ENCODE data around the gene KLHL9.

Gene KLHL9

DNA sequence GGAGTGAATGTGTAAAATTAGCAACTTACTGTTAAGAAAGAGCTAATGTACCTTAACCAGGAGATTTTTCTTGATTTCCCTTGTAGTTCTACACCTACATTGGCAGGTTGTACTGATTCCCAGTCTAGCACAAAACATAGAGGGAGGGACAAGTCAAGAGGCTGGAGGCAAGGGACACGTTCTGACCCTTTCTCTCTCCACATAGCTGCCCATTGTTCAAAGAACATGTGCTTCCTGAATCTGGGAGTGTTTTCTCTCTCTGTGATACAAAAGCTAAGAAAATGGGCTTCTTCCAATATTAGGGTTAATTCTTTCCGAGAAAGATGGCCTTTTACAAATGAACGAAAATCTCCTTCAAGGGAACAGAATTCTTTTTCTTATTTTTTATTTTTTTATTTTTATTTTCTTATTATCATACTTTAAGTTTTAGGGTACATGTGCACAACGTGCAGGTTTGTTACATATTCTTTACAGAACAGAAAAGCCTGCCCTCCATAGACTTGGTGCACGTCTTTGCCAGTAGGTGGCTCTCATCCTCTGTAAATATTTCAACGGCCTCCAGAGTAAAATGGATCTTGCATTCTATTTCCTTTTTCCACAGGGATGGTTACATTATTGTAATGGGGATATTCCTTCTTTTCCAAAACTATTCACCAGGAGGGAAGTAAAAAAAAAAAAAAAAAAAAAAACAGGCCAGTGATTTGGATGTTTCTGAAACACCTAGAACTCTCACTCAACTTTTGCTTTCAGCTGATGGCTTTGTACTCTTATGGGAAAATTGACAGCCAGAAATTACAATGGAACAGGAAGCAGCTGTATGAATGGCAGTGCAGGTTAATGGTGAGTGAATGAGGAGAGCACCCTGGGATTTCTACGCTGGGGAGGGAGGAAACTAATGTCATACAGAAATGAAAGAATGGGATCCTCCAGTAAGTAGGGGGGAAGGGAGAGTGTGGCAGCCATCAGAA is 17.0 kb downstream of the KLHL9 start:
- DNase-seq (ENCODE audit: low read depth): peak; percentile 47

DNA sequence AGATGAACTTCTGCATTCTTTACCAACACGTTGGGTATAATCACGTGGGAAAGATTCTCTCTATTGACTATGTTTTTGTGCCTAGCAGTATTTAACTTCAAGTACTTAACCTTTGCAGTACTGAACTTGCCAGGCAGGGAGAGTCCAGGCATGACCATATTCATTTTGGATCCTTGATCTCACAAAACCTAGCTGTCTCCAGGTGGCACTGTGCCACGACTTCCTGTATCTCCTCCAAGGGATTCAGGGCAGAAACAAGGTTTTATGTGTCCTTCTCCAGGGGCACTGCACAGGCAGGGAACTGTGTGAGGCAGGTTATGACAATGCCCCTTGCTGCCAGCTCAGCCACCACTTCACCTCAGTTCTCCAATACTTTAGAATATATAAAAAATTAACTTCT is 18.3 kb downstream of the KLHL9 start:
- DNase-seq (ENCODE audit: low read depth): no peak

DNA sequence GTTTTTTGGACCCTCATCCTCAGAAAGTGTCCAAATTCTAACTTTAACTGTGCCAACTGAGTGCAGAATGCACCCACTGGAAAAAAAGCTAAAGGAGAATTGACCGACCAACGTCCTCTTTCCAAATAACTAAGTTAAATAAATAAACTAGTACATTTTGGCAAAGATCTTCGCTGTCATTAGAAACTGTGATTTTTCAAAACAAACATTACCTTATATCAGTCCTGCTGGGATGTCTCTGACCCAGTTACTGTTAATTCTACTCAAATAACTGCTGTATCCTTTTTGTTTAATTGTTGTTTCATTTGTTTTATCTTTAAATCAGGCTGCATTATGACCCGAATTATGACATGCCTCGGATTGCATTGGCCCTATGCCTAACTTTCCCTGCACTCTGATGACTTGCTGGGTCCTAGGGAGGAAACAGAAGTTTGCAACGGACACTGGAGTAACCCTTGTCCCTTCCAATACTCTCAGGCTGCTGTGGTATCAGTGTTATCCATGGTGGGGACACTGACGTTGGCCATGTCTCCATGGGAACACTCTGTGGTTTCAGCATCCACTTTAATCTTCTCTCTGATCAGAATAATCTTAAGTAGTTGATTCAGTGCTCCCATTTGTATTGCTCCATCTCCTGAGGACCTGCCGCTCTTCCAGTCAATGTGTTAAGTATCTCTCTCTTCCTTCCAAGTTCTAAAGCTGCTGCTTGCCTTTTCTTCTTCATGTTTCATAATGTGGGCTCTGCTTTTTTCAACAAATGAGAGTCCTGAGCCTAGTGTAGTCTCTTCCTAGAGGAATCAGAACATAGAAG is 19.0 kb downstream of the KLHL9 start:
- DNase-seq (ENCODE audit: low read depth): no peak

DNA sequence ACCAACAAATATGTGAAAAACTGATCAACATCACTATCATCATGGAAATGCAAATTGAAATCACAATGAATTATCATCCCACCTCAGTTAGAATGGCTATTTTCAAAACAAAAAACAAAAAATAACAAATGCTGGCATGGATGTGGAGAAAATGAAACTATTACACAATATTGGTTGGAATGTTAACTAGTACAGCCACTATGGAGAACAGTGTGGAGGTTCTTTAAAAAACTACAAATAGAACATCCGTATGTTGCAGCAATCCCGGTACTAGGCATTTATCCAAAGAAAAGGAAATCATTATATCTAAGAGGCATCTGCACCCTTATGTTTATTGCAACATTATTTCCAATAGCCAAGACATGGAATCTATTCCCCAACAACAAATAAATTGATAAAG is 21.1 kb downstream of the KLHL9 start:
- DNase-seq (ENCODE audit: low read depth): no peak

DNA sequence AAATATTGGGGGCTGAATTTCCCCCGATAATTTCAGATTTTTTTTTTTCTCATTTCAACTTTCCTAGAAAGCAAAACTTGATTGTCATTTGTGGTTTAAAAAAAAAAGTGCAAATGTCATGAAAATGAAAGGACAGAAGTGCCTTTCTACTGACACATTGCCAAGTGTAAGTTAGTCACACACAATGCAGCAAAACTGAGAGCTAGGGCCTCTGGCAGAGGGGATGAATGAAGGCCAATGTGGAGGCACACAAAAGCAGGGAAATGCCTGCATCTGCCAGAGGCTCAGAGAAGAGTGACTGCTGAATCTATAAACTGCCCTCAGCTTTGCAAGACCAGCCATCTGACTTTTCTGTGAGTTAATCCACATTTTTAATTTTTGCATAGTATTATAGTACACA is 23.3 kb downstream of the KLHL9 start:
- no peak for DNase-seq (ENCODE audit: low read depth)

DNA sequence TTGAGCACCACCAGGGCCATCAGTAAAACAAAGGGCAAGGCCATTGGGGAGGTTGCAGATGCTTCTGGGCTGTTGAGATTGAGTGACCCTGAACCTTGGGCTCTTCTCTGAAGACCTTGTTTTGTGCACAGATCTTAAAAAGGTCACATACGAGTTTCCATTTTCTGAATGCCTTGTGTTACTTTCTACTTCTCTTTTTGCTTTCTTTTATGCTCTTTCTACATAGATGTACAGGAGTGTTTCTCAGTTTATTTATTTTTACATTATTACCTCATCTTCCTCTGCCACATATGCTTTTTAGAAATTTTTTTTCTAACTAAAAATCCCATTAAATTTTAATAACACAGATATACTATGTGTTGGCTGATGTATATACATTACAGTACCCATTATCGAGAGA is 30.0 kb downstream of the KLHL9 start, which contains the start of gene IFNA5:
TSS of gene IFNA5 (minus strand) at position 101 of the 400 bp plus-strand sequence. CDS start at position 44, 57 bp downstream.
- no peak for DNase-seq (ENCODE audit: low read depth)

DNA sequence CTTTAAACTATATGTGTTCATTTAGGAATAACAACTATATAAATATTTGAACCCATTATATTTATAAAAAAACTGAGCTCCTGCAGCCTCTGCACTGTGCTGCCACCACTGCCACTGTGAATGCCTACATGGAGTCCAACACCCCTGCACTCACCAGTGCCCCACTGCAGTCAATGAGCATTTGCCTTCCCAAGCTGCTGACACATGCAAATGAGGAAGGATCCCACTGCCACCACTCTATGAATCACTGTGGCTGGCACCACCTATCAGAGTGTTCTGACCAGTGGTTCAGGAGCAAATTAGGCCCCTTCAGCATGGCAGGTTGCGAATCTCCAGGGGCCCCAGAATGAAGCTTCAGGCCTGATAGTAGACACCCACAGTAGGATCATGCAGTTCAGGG is 39.2 kb downstream of the KLHL9 start:
- no peak for DNase-seq (ENCODE audit: low read depth)

DNA sequence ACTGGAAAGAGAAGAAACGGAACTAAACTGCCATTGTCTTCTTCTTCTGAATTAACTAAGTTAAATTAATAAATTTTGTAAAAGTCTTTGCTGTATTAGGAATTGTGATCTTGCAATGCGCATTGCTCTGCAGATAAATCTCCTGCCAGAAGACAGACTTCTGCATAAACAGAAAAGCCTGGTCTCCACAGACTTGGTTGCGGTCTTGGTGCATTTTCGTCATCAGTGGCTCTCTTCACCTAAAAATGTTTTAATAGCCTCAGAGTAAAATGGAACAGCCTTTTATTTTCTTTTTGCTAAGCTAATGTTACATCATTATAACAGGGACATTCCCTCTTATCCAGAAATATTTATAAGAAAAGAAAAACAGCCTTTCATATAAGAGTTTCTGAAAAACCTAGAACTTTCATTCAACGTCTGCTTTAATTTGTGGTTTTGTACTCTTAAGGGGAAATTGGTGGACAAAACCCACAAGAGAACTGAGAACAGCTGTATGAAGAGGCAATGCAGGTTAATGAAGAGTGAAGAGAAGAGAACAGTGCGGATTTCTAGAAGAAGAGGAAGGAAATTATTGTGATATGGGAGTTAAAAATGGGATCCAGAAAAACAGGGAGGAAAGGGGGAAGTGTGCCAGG is 40.2 kb downstream of the KLHL9 start:
- DNase-seq (ENCODE audit: low read depth): no peak

DNA sequence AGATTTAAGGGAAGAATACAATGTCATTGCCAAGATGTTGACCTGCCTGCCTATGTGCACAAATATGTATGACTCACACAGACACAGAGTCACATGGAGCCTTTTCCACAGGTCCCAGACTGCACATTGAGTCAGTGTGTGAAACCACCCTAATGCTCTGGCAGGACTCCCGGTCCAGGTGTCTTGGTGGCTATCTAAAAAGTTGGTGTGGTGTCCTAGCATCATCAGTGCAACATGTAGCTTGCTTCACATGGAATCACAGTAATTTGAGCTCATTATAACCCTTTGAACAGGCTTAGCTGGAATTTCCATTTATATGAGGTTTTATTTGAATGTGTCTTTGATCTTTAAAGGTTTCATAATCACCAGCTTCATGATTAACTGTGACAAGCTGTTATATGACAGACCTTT is 40.8 kb downstream of the KLHL9 start:
- DNase-seq (ENCODE audit: low read depth): peak; percentile 27

DNA sequence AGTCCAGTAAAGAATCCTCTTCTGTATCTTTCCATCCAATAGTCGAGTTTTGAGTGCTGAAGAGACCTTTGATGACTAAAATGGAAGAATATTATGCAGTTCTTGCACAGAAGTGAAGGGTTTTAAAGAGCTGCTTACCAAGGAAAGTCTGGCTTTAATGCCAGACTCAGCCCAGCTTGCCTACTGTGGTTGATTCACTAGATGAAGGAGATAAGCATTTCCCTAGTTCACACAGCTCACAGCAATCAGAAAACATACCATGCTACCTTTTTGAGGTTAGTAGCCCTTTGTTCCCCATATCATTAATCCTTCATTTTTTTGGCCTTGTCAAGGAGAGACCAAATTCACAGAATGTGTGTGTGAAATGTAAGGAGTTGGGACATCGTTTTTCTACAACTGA is 45.4 kb downstream of the KLHL9 start:
- no peak for DNase-seq (ENCODE audit: low read depth)

DNA sequence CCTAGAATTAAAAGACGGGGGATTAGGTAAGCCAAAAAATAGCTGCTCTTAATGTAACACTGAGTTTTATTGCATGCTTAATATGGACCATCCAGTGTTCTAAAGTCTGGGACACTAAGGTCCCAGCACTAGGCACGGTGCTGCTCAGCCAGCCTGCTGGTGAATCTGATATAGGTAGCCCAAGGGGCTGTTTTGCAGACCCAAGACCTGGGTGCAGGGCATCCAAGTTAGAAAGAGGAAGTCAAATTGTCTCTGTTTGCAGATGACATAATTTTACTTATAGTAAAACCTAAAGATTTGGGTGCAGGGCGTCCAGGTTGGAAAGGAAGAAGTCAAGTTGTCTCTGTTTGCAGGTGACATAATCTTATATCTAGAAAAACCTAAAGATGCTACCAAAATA is 47.9 kb downstream of the KLHL9 start:
- DNase-seq (ENCODE audit: low read depth): no peak

DNA sequence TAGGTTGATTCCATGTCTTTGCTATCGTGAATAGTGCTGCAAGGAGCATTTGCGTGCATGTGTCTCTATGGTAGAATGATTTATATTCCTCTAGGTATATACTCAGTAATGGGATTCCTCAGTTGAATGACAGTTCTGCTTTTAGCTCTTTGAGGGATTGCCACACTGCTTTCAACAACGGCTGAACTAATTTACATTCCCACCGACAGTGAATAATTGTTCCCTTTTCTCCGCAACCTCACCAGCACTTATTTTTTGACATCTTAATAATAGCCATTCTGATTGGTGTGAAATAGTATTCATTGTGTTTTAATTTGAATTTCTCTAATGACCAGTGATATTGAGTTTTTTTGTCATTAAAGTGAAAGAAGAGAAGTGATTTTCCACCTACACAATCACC is 48.5 kb downstream of the KLHL9 start:
- no peak for DNase-seq (ENCODE audit: low read depth)

DNA sequence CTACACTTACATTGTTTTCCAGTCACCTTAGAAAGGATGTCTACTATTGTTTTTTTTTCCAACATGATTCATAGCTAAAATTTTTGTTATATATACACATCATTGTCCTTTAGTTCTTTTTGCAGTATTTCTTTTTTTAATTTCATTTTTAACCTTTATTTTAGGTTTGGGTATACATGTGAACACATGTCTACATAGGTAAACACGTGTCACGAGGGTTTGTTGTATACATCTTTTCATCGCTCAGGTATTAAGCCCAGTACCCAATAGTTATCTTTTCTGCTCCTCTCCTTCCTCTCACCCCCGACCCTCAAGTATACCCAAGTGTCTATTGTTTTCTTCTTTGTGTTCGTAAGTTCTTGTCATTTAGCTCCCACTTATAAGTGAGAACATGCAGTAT is 49.1 kb downstream of the KLHL9 start:
- no peak for DNase-seq (ENCODE audit: low read depth)

DNA sequence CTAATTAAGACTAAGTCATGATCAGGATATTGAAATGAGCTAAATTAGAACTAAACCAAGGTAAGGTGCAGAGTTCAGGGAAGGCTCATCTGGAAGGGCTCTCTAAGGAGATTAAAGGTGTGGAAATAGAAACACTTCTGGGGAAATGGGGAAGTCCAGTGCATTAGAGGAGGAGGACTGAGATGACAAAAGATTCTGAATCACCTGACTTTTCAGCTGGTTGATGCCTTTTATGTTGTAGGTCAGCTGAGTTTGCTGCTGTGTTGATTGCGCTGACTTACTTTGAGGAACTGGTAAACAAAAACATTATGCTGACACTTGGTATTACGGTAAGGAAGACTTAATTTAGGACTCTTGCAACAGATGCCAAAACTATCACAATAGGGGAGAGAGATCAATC is 53.9 kb downstream of the KLHL9 start:
- no peak for DNase-seq (ENCODE audit: low read depth)
